WERI-Rb-1 (cell line): Measurements from ENCODE around the gene ZNF234.

Source experiments
- DNase-seq: peaks from one replicate; pipeline ENCODE4 v3.0.0-alpha.2; 2020
- H3K27ac ChIP-seq: fragments of 250-450 bp; sonication (Bioruptor Pico); 2 replicates; pipeline ENCODE4 v1.5.1; 2020; ENCODE audit warnings: mild to moderate bottlenecking, moderate library complexity
- H3K27me3 ChIP-seq: fragments of 250-450 bp; sonication (Bioruptor Pico); 2 replicates; pipeline ENCODE4 v1.5.1; 2021; ENCODE audit warnings: mild to moderate bottlenecking, low read depth, moderate library complexity; ENCODE audit not compliant: insufficient read depth, severe bottlenecking
- H3K36me3 ChIP-seq: fragments of 250-450 bp; sonication (Bioruptor Pico); 2 replicates; pipeline ENCODE4 v1.5.1; 2020; ENCODE audit warnings: mild to moderate bottlenecking, moderate library complexity
- H3K4me3 ChIP-seq: 2 replicates; pipeline ENCODE4 v1.5.1; 2011; ENCODE audit warnings: low read depth, mild to moderate bottlenecking, control low read depth, low read length
- H3K9me3 ChIP-seq: fragments of 250-450 bp; sonication (Bioruptor Pico); 2 replicates; pipeline ENCODE4 v1.5.1; 2021; ENCODE audit warnings: mild to moderate bottlenecking, moderate library complexity; ENCODE audit not compliant: severe bottlenecking
- CTCF ChIP-seq: IDR thresholded peaks from 2 replicates; pipeline ENCODE4 v1.5.1; 2011; ENCODE audit warnings: low read depth, mild to moderate bottlenecking, control low read depth, inconsistent platforms, low read length

The ZNF234 gene

GRCh38 chr19:44207126-44207803 lies 65.9 kb downstream of the ZNF234 start:
- Histone ChIP-seq H3K36me3 (no peaks in the 10 kb centered on the region), H3K27me3 (no peaks in the 10 kb centered on the region), H3K27ac (peak overlapping the region; percentile 76), H3K4me3 (peak overlapping the region; percentile 89), H3K9me3 (peaks cover 7% of the 10 kb centered on the region)
- no peak for TF ChIP-seq CTCF
- DNase-seq, result peak; percentile 91
